ENCODE results near the gene SDK2.

DNA sequence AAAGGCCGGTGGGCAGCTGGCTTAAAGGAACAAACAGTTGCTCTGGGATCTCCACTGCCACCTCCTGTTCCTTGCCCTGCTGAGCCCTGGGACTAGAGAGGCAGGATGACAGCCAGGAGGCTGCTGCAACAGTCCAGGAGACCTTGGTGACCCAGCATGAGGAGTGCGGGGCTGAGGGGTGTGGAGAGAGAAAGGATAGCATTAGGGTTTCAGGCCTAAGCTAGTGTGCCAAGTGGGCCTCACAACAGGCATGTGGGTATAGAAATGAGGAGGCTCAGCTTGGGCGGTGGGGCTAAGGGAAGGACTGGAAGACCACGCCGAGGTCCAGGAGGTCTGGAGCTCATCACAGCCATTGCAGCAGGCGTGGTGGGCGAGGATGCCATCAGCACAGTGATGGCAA, 39.8 kb downstream of the SDK2 start:
- TF ChIP-seq, protein P1, sequence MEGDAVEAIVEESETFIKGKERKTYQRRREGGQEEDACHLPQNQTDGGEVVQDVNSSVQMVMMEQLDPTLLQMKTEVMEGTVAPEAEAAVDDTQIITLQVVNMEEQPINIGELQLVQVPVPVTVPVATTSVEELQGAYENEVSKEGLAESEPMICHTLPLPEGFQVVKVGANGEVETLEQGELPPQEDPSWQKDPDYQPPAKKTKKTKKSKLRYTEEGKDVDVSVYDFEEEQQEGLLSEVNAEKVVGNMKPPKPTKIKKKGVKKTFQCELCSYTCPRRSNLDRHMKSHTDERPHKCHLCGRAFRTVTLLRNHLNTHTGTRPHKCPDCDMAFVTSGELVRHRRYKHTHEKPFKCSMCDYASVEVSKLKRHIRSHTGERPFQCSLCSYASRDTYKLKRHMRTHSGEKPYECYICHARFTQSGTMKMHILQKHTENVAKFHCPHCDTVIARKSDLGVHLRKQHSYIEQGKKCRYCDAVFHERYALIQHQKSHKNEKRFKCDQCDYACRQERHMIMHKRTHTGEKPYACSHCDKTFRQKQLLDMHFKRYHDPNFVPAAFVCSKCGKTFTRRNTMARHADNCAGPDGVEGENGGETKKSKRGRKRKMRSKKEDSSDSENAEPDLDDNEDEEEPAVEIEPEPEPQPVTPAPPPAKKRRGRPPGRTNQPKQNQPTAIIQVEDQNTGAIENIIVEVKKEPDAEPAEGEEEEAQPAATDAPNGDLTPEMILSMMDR (IDR thresholded peaks at IDR 0.05; ENCODE audit: insufficient read depth, low read length): no peak
- TF ChIP-seq GABPA (IDR thresholded peaks at IDR 0.05; ENCODE audit: low read depth): no peak
